H1 (cell line): ENCODE measurements around the gene CYP4A11. TPM values are rescaled to one million over a fixed set of nuclear protein-coding genes. Genes with fewer than 3 reads are reported as not detected.

Experiments used
- CTCF ChIA-PET: fragments of 300-600 bp; sonication (Branson Sonifier 250); formaldehyde crosslinking; loops from one replicate; lab custom pipeline; 2021; ENCODE audit not compliant: partially characterized antibody; lab: Charles Lee
- POLR2A ChIA-PET: fragments of 300-600 bp; sonication (Branson Sonifier 250); formaldehyde crosslinking; loops from one replicate; lab custom pipeline; 2021; ENCODE audit warnings: inconsistent platforms; ENCODE audit not compliant: partially characterized antibody; lab: Charles Lee
- DNase-seq, 2 experiments: peaks; one replicate each; pipeline versions ENCODE4 v3.0.0 to v3.0.0-alpha.2; 2010 to 2022; ENCODE audit warnings: low spot score in 2 of 2, low read depth in 1 of 2, mixed read lengths in 1 of 2
- FAIRE-seq: peaks from 2 replicates; lab custom pipeline; 2011; peaks lifted over from hg19 to GRCh38; lab: Jason Lieb, UNC
- H2AFZ ChIP-seq: 2 replicates; pipeline ENCODE4 v1.8.1; 2012; ENCODE audit warnings: low read length, inconsistent platforms
- H2AK5ac ChIP-seq: 2 replicates; pipeline ENCODE4 v1.6.1; 2013; ENCODE audit warnings: low read depth, low read length
- H2BK120ac ChIP-seq: replicated peaks from 2 replicates; pipeline ENCODE3; 2013; ENCODE audit warnings: low read depth, low read length, inconsistent platforms
- H2BK12ac ChIP-seq: 2 replicates; pipeline ENCODE4 v1.6.1; 2013; ENCODE audit warnings: low read depth, low read length
- H2BK15ac ChIP-seq: 2 replicates; pipeline ENCODE4 v1.6.1; 2013; ENCODE audit warnings: low read length
- H2BK20ac ChIP-seq: 2 replicates; pipeline ENCODE4 v1.6.1; 2013; ENCODE audit warnings: low read length
- H2BK5ac ChIP-seq: 2 replicates; pipeline ENCODE4 v1.6.1; 2013; ENCODE audit warnings: low read depth, low read length
- H3K14ac ChIP-seq: 2 replicates; pipeline ENCODE4 v1.6.1; 2013; ENCODE audit warnings: inconsistent platforms; ENCODE audit not compliant: insufficient read length
- H3K18ac ChIP-seq: 2 replicates; pipeline ENCODE4 v1.6.1; 2013; ENCODE audit warnings: low read length; ENCODE audit errors: extremely low read depth
- H3K23ac ChIP-seq: 2 replicates; pipeline ENCODE4 v1.6.1; 2013; ENCODE audit warnings: inconsistent platforms; ENCODE audit not compliant: insufficient read length
- H3K23me2 ChIP-seq: 2 replicates; pipeline ENCODE4 v1.6.1; 2013; ENCODE audit warnings: low read depth, low read length
- H3K27ac ChIP-seq: 2 replicates; pipeline ENCODE4 v1.6.1; 2011; ENCODE audit warnings: low read depth, low read length, inconsistent platforms
- H3K27me3 ChIP-seq, 4 experiments: replicated peaks in 1 of 4; 1 replicate in 1 of 4; 2 replicates in 3 of 4; pipeline versions ENCODE4 v1.6.1 to v1.8.1; 2011 to 2013; ENCODE audit warnings: low read length in 3 of 4, mild to moderate bottlenecking in 3 of 4, inconsistent platforms in 2 of 4, mixed read lengths in 2 of 4, moderate library complexity in 1 of 4; ENCODE audit not compliant: control insufficient read depth in 3 of 4, insufficient read depth in 3 of 4; ENCODE audit errors: extremely low read depth in 1 of 4
- H3K36me3 ChIP-seq, 4 experiments: 2 replicates each; pipeline versions ENCODE4 v1.6.1 to v1.8.1; 2011 to 2013; ENCODE audit warnings: mild to moderate bottlenecking in 4 of 4, low read length in 3 of 4, moderate library complexity in 2 of 4, control low read depth in 1 of 4, inconsistent platforms in 1 of 4; ENCODE audit not compliant: insufficient read depth in 4 of 4, control insufficient read depth in 2 of 4
- H3K4ac ChIP-seq: replicated peaks from 2 replicates; pipeline ENCODE3; 2013; ENCODE audit warnings: low read length, low read depth, mixed read lengths, inconsistent platforms; ENCODE audit not compliant: insufficient read length
- H3K4me1 ChIP-seq, 4 experiments: replicated peaks in 1 of 4; 1 replicate in 1 of 4; 2 replicates in 3 of 4; pipeline versions ENCODE4 v1.6.1 to v1.8.1; 2011 to 2013; ENCODE audit warnings: low read length in 3 of 4, inconsistent platforms in 2 of 4, mixed read lengths in 1 of 4; ENCODE audit not compliant: insufficient read depth in 4 of 4, control insufficient read depth in 3 of 4
- H3K4me2 ChIP-seq, 2 experiments: 2 replicates each; pipeline versions ENCODE4 v1.6.1 to v1.8.1; 2011 to 2013; ENCODE audit warnings: low read depth in 2 of 2, low read length in 2 of 2, control low read depth in 1 of 2, inconsistent platforms in 1 of 2, mild to moderate bottlenecking in 1 of 2; ENCODE audit not compliant: insufficient read depth in 1 of 2
- H3K4me3 ChIP-seq, 4 experiments: fragments of 200-600, 300-600 bp in 1 of 4; sonication (generic), shearing (Covaris generic), sonication (Bioruptor Twin) in 1 of 4; 2 replicates each; pipeline versions ENCODE4 v1.5.1 to v1.8.1; 2011 to 2016; ENCODE audit warnings: low read length in 4 of 4, low read depth in 3 of 4, control low read depth in 2 of 4, inconsistent platforms in 2 of 4, mild to moderate bottlenecking in 2 of 4, mixed read lengths in 1 of 4, moderate library complexity in 1 of 4; ENCODE audit not compliant: insufficient read depth in 2 of 4; ENCODE audit errors: extremely low read depth in 1 of 4
- H3K56ac ChIP-seq: replicated peaks from 2 replicates; pipeline ENCODE3; 2013; ENCODE audit warnings: low read depth, mild to moderate bottlenecking, mixed read lengths, low read length, inconsistent platforms; ENCODE audit not compliant: insufficient read length
- H3K79me1 ChIP-seq: 2 replicates; pipeline ENCODE4 v1.6.1; 2013; ENCODE audit warnings: low read depth, low read length, control low read depth
- H3K79me2 ChIP-seq, 2 experiments: 2 replicates each; pipeline versions ENCODE4 v1.6.1 to v1.8.1; 2012 to 2013; ENCODE audit warnings: low read length in 2 of 2, mild to moderate bottlenecking in 2 of 2, inconsistent platforms in 1 of 2; ENCODE audit not compliant: insufficient read depth in 2 of 2, control insufficient read depth in 1 of 2
- H3K9ac ChIP-seq, 4 experiments: replicated peaks in 1 of 4; 1 replicate in 1 of 4; 2 replicates in 3 of 4; pipeline versions ENCODE4 v1.6.1 to v1.8.1; 2011 to 2013; ENCODE audit warnings: low read depth in 3 of 4, low read length in 3 of 4, control low read depth in 2 of 4, mild to moderate bottlenecking in 2 of 4, moderate library complexity in 2 of 4, inconsistent platforms in 1 of 4; ENCODE audit errors: extremely low read depth in 1 of 4
- H3K9me3 ChIP-seq, 2 experiments: 2 replicates each; pipeline versions ENCODE4 v1.6.1 to v1.8.1; 2012 to 2013; ENCODE audit warnings: mild to moderate bottlenecking in 2 of 2, moderate library complexity in 2 of 2, control low read depth in 1 of 2, inconsistent platforms in 1 of 2, low read depth in 1 of 2, low read length in 1 of 2, mixed read lengths in 1 of 2; ENCODE audit not compliant: insufficient read depth in 2 of 2
- H4K20me1 ChIP-seq, 2 experiments: replicated peaks in 1 of 2; 2 replicates each; pipeline versions ENCODE3 to v1.8.1; 2011 to 2013; ENCODE audit warnings: inconsistent platforms in 2 of 2, low read length in 2 of 2, mild to moderate bottlenecking in 1 of 2; ENCODE audit not compliant: insufficient read depth in 2 of 2, control insufficient read depth in 1 of 2
- H4K5ac ChIP-seq: 2 replicates; pipeline ENCODE4 v1.6.1; 2013; ENCODE audit warnings: low read length, low read depth, mixed read lengths, inconsistent platforms; ENCODE audit not compliant: insufficient read length
- H4K8ac ChIP-seq: 2 replicates; pipeline ENCODE4 v1.8.0; 2013; ENCODE audit warnings: mild to moderate bottlenecking, moderate library complexity, low read length, inconsistent platforms; ENCODE audit not compliant: insufficient read depth; ENCODE audit errors: extremely low read depth
- H4K91ac ChIP-seq: replicated peaks from 2 replicates; pipeline ENCODE3; 2013; ENCODE audit warnings: low read length, mixed read lengths, inconsistent platforms; ENCODE audit not compliant: insufficient read length
- CREB1 ChIP-seq: IDR thresholded peaks from 2 replicates; pipeline ENCODE4 v1.6.1; 2012; ENCODE audit warnings: inconsistent platforms
- WGBS, 2 experiments: shearing (Covaris generic) in 1 of 2; methylation state at CpG; one replicate each; pipeline versions ENCODE4 v1.1.6 to v1.1.7; 2013 to 2015; ENCODE audit warnings: low lambda C conversion rate in 2 of 2, mixed read lengths in 2 of 2, inconsistent platforms in 1 of 2, low coverage in 1 of 2, missing lambda C conversion rate in 1 of 2; ENCODE audit not compliant: insufficient replicate concordance in 2 of 2, insufficient coverage in 1 of 2, insufficient read length in 1 of 2; ENCODE audit errors: extremely low coverage in 1 of 2, missing lambda C conversion rate in 1 of 2; 5-methylcytosine and 5-hydroxymethylcytosine counted together
- polyA plus RNA-seq, 7 experiments: library from polyadenylated mRNA; depleted of rRNA in 3 of 7; stranded (reverse) in 5 of 7; unstranded in 2 of 7; fragments of >200 nt in 5 of 7; fragments of 200-250 nt in 2 of 7; gene quantifications; 1 replicate in 5 of 7; 2 replicates in 1 of 7; 4 replicates in 1 of 7; pipeline versions ENCODE4 v1.2.1 to v1.2.3, GENCODE V29; 2011 to 2013; ENCODE audit warnings: missing spikeins in 2 of 7, mixed read lengths in 2 of 7
- total RNA-seq: library from RNA; stranded (reverse); fragmentation: NEBNext Ultra II Directional; extraction: Animal tissue kit (Norgen Biotek cat#: 25700); gene quantifications from 2 replicates; pipeline ENCODE4 v1.2.1, GENCODE V29; 2021

The CYP4A11 gene
- total and polyA plus RNA-seq, 2 of the 8 experiments (the other 6 are each of a cell fraction or from before 2014, with no cell fraction given) = not detected

DNA sequence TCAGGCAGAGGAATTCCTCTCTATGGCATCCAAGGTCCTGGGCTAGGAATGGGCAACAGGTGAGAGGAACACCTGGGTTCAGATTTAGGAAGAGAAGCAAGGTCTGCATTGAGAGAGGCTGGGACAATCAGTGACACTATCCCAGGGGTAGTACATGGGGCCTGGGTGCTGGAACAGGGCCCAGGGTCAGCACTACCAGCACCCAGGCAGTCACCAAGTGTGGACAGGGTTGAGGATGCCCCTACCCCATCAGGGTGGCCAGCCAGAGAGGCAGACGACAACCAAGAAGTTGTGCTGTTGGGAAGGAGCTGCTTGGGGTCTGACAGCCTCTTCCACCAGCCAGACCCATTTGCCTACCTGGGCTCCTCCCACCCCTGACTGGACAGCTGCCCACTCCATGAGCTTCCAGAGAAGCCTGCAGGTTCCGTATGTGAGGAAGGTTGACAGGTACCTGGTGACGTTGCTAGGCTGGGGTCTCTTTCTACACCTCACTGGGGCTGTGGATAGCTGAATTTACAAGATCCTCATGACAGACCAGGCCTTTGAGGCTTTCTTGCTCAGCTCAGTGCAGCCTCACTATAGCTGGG is 13.9 kb downstream of the CYP4A11 start:
- POLR2A ChIA-PET = no interaction called here
- DNase-seq (no peak), FAIRE-seq (no peak)
- no peaks in the 10 kb centered on the region for H3K23me2 ChIP-seq
- H4K91ac ChIP-seq = no peak overlapping the region
- H3K4me1 ChIP-seq = no peaks in the 10 kb centered on the region
- H3K79me1 ChIP-seq = no peaks in the 10 kb centered on the region
- H3K27me3 ChIP-seq = no peaks in the 10 kb centered on the region
- no peak overlapping the region for H3K4me2 ChIP-seq
- no peak overlapping the region for H3K56ac ChIP-seq
- H4K20me1 ChIP-seq = no peaks in the 10 kb centered on the region
- H3K9ac ChIP-seq = no peak overlapping the region
- 87% methylated on average over 3 of the region's 3 CpGs; no CpG with 5 or more reads in 1 of the 2 experiments for WGBS, 2 experiments
- H2BK20ac ChIP-seq = no peak overlapping the region
- CTCF ChIA-PET = no interaction called here
- H3K4ac ChIP-seq = no peak overlapping the region
- H2BK120ac ChIP-seq = no peak overlapping the region
- no peak overlapping the region for H2AFZ ChIP-seq
- H2AK5ac ChIP-seq = no peak overlapping the region
- no peak overlapping the region for H2BK12ac ChIP-seq
- no peak overlapping the region for H3K14ac ChIP-seq
- no peak for TF ChIP-seq CREB1
- H3K18ac ChIP-seq = no peak overlapping the region
- H2BK5ac ChIP-seq = no peak overlapping the region
- no peaks in the 10 kb centered on the region for H3K79me2 ChIP-seq
- no peaks in the 10 kb centered on the region for H3K36me3 ChIP-seq
- H2BK15ac ChIP-seq = no peak overlapping the region
- H3K4me3 ChIP-seq = no peak overlapping the region
- H3K9me3 ChIP-seq = no peaks in the 10 kb centered on the region
- no peak overlapping the region for H4K5ac ChIP-seq
- H3K27ac ChIP-seq = no peak overlapping the region
- H3K23ac ChIP-seq = no peak overlapping the region
- no peak overlapping the region for H4K8ac ChIP-seq
